Measurements from ENCODE around the gene BCL7B. TPM values are rescaled to one million over a fixed set of nuclear protein-coding genes. Genes with fewer than 3 reads are reported as not detected.
A peak's percentile ranks its signal among the peaks of the same experiment; 100 is the strongest.
"Not testable (repeated sequence)": the region's sequence is repeated elsewhere in the genome, so short reads cannot be mapped to it uniquely, and the experiment has no call there.

Gene BCL7B
- total RNA-seq, 1 donor from 2014 or later, result 53.7 TPM

GRCh38 chr7:73573276-73573675 is 15.8 kb upstream of the BCL7B start:
- DNase-seq (ENCODE audit: extremely low read depth, low read depth, low spot score), result no peak

GRCh38 chr7:73572767-73573186 is 15.3 kb upstream of the BCL7B start:
- DNase-seq (ENCODE audit: extremely low read depth, low read depth, low spot score), result no peak

DNA sequence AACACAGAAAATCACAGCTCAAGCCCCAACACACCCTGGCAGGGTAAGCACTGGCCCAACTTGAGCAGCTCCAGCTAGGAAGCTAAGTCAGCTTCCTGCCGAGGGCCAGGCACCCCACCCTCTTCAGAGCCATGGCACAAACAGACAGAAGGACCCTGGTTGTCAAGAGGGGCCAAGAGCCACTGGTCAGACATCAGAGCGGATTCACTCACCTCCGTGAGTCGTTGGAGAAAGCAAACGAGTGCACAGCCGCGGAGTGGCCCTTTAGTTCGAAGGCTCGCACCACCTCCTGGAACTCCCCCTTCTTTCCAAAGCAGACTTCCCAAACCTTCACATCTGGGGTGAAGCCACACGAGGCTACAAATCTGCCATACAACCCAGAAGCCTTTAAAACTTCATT is 13.5 kb upstream of the BCL7B start:
- no peak for DNase-seq (ENCODE audit: extremely low read depth, low read depth, low spot score)

- DNase-seq (ENCODE audit: extremely low read depth, low read depth, low spot score), result no peak
Observed at GRCh38 chr7:73570521-73570920, 13.0 kb upstream of the BCL7B start.

- no peak for DNase-seq (ENCODE audit: extremely low read depth, low read depth, low spot score)
Observed at GRCh38 chr7:73569042-73569608, 11.6 kb upstream of the BCL7B start.

GRCh38 chr7:73567846-73568685 is 10.6 kb upstream of the BCL7B start:
- DNase-seq (ENCODE audit: extremely low read depth, low read depth, low spot score), result no peak

GRCh38 chr7:73567140-73567539 is 9.7 kb upstream of the BCL7B start:
- no peak for DNase-seq (ENCODE audit: extremely low read depth, low read depth, low spot score)

DNA sequence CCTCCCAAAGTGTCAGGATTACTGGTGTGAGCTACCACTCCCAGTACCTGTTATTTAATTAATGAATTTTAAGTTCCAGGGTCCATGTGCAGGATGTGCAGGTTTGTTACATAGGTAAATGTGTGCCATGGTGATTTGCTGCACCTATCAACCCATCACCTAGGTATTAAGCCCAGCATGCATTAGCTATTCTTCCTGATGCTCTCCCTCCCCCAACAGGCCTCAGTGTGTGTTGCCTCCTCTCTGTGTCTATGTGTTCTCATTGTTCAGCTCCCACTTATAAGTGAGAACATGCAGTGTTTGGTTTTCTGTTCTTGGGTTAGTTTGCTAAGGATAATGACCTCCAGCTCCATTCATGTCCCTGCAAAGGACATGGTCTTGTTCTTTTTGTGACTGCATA is 8.9 kb upstream of the BCL7B start:
- not testable (repeated sequence) for DNase-seq (ENCODE audit: extremely low read depth, low read depth, low spot score)

DNA sequence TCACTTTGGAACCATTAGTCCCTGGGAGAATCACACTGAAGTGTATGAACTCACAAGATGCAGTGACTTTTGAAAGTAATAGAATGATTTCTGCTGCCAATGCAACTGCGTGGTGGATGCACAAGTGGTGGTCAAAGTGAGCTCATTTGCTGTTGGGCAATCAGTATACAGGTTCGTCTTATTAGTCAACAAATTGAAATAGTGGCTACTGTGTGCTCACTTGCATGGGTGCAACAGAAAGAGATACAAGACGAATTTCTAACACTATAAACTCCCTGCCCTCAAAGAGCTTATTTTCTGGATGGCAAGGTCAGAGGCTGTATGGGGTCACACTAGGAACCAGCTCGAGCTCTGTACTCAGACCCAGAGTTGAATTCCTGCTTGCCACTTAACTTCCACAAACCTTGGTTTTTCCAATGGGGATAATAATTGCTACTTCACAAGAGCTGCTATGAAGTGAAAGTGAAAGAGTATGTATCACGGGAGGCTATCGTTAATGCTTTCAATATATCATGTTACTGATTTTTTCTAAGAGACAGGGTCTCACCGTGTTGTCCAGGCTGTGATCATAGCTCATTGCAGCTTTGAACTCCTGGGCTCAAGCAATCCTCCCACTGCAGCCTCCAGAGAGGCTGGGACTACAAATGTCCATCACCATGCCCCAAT is 8.3 kb upstream of the BCL7B start:
- DNase-seq (ENCODE audit: extremely low read depth, low read depth, low spot score), result no peak

- DNase-seq (ENCODE audit: extremely low read depth, low read depth, low spot score), result no peak
Observed at GRCh38 chr7:73560109-73560835, 2.8 kb upstream of the BCL7B start.

- peak; percentile 33 for DNase-seq (ENCODE audit: extremely low read depth, low read depth, low spot score)
Observed at GRCh38 chr7:73557108-73557396, 438 bp downstream of the BCL7B start.

DNA sequence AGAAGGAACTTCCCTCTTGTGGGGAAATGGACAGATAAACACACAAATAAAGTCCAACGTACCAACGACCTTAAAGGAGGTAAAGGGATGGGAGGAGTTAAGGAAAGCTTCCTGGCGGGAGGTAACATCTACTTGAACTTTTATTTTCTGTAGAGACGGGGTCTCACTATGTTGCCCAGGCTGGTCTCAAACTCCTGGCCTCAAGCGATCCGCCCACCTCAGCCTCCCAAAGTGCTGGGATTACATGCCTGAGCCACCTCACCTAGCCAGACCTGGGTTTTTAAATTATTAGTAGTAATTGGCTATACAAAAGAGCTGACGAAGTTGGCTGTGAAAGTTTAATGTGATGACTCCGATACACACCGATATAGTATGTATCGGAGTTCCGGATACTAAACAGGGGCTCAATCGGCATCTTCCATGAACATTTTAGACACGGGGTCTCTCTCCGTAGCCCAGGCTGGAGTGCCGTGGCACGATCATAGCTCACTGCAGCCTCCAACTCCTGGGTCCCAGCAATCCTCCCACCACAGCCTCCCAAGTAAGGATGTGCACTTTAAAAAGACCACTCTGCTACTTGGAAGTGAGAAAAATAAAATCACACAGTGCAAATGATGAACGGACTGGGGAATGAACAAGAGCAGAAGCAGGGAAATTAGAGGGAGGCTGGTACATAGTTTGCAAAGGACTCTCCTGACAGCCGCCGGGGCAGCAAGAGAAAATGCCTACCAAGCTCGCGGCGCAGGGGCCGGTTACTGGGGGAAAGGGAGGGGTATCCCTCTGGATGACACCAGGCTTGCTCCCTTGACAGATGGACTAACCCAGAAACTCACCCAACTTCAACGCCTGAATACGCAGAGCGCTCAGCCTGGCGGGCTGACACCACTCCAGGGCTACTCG is 1.0 kb downstream of the BCL7B start:
- DNase-seq (ENCODE audit: extremely low read depth, low read depth, low spot score), result no peak

DNA sequence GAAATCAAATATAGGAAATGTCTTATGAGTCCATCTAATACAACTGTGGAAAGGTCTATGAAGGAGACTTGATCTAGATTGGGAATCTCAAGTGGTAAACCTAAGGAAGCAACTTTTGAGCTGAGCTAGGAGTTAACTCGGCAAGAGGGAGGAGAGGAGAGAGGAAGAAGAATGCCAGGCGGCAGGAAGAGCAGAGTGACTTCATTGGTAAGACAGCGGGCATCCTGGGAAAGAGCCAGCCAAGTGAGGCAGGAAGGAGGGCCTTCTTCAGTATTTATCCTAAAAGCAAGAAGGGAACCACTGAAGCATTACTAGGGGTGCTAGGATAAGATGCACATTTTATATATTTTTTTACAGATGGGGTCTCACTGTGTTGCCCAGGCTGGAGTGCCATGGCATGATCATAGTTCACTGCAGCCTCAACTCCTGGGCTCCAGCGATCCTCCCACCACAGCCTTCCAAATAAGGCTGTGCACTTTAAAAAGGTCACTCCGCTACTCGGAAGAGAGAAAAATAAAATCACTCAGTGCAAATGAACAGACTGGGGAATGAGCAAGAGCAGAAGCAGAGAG is 2.0 kb downstream of the BCL7B start:
- no peak for DNase-seq (ENCODE audit: extremely low read depth, low read depth, low spot score)

DNA sequence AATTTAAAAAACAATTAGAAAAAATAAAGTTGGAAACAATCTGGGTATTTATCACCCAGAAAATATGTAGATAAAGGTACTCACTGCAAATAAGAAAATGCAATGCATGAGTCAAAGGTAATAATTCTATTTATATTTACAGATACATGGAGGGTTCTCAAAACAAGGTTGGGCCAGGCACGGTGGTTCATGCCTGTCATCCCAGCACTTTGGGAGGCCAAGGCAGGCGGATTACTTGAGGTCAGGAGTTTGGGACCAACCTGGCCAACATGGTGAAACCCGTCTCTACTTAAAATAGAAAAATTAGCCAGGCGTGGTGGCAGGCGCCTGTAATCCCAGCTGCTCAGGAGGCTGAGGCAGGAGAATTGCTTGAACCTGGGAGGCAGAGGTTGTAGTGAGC is 7.4 kb downstream of the BCL7B start:
- not testable (repeated sequence) for DNase-seq (ENCODE audit: extremely low read depth, low read depth, low spot score)

DNA sequence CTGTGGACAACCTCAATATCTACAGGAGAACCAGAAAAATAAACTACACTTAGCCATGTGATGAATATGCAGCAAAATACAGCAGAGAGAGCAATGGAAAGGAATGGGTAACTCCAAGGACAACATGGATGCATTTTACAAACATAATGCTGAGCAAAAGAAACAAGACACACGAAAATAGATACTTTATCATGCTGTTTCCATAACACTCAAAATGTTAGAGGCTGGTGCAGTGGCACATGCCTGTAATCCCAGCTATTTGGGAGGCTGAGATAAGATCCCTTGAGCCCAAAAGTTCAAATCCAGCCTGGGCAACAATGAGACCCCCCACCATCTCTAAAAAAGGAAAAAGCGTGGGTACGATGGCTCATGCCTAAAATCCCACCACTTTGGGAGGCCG is 8.3 kb downstream of the BCL7B start:
- no peak for DNase-seq (ENCODE audit: extremely low read depth, low read depth, low spot score)

DNA sequence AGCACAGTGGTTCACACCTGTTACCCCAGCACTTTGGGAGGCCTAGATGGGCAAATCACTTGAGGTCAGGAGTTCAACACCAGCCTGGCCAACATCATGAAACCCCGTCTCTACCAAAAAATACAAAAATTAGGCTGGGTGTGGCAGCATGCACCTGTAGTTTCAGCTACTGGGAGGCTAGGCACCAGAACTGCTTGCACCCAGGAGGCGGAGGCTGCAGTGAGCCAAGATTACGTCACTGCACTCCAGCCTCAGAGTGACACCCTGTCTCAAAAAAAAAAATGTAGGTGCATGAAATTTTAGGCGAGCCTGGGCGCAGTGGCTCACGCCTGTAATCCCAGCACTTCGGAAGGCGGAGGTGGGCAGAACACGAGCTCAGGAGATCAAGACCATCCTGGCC is 9.6 kb downstream of the BCL7B start:
- DNase-seq (ENCODE audit: extremely low read depth, low read depth, low spot score), result no peak

DNA sequence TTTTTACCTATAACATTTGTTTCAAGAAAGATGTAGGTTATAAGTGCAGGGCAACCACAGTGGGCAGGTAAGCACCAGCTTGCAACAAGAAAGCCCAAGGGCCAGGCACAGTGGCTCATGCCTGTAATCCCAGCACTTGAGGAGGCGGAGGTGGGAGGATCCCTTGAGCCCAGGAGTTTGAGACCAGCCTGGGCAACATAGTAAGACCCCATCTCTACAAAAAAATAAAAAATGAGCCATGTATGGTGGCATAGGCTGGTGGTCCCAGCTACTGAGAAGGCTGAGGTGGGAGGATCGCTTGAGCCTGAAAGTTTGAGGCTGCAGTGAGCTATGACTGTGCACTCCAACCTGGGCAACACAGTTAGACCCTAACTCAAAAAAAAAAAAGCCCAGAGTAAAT is 12.8 kb downstream of the BCL7B start:
- DNase-seq (ENCODE audit: extremely low read depth, low read depth, low spot score), result no peak

DNA sequence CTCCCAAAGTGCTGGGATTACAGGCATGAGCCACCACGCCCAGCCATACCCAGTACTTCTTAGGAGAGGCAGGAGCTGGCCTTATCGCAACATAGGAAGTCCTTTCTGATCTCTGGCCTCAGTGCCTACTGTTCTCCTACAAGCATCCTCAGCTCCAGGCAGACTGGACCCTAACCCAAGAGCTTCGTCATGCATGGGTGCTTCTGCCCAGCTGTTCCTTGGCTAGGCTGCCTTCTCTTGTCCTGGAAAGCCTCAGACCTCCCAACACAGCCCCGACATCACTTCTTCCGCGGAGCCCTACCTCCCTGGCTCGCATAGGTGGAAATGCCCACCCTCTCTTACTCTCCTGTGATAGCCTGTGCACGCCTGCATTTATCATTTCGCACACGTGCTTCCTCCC is 15.8 kb downstream of the BCL7B start:
- no peak for DNase-seq (ENCODE audit: extremely low read depth, low read depth, low spot score)

- DNase-seq (ENCODE audit: extremely low read depth, low read depth, low spot score), result no peak
Observed at GRCh38 chr7:73539709-73540108, 17.8 kb downstream of the BCL7B start.

DNA sequence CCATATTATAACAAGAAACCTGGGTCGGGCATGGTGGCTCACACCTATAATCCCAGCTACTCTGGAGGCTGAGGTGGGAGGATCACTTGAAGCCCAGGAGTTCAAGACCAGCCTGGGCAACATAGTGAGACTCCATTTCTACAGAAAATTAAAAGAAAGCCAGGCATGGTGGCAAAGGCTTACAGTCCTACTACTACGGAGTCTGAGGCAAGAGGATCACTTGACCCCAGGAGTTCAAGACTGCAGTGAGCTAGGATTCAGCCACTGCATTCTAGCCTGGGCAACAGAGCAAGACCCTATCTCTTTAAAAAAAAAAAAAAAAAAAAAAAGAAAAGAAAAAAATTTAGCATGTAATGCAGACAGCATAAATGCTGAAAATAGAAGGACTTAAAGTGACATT is 19.0 kb downstream of the BCL7B start:
- not testable (repeated sequence) for DNase-seq (ENCODE audit: extremely low read depth, low read depth, low spot score)
